NCI-H2196 treated with DMSO at 0.1 percent for 48 hours (cell line): ENCODE results near the gene NAT9.

Experiments used
- DNase-seq: peaks from one replicate; lab custom pipeline; 2025; ENCODE audit not compliant: unreplicated experiment; lab: John Stamatoyannopoulos, UW

Gene NAT9

DNA sequence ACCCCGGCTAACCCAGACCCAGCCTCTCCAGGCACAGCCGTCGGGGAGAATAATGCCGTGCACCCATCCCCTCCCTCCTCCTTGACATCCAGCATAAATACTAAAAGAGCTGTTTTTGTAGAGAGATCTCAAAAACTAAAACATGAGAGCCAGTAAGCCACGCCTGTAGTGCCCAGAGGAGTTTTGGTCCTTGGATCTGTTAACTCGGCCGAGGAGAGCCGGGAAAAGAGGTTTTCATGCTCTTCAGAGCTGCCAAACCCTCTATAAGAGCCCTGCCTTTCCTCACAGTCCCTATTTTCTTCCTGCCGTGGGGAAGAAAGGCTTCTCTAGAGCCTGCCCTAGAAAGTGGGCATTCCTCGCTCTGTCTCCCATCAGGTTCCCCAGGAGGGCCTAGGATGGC, 30.2 kb upstream of the NAT9 start:
- DNase-seq, result no peak

GRCh38 chr17:74805591-74805991, 29.4 kb upstream of the NAT9 start:
- no peak for DNase-seq

GRCh38 chr17:74804683-74805082, 28.5 kb upstream of the NAT9 start:
- no peak for DNase-seq

DNA sequence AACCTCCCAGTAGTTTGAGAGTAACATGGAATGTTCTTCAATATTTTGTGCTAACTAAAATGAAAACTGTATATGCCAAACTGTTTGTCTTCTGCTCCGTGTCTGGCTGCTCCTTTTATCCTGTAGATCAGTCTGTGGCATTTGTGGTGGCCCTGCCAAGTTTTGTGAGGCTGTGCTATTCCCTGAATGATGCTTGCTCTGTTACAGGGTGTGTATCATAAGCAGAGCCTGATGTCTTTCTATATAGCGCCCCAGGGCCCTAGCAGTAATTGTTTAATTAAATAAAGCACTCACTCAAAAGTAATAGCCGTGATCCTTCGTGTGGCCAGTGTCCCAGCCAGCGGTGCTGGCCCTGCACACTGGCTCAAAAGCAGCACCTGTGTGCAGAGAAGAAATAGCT, 27.8 kb upstream of the NAT9 start:
- DNase-seq, result no peak

DNA sequence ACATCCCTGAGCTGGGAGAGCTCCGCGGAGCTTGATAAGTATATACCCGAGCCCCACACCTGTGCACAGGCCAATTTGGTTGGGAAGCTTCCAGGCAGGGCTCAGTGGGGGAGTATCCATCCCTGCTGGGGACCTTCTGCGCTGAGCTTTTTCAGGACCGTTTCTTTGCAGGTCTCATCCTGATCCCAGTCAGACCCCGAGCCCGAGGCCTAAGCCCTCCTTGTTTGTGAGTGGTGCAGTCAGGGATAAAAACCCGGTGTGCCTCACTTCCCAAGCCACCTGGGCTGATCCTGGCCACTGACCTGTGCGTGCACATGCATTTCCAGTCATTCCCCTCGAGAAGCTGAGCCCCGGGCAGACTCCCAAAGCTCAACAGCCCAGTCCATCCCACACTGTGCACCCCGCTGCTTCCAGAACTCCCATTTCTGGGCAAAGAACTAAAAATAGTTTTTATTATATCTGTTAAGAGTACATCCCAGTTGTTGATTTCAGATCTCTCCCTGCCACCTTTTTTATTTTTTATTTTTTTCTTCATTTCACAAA, 27.3 kb upstream of the NAT9 start:
- DNase-seq, result no peak

GRCh38 chr17:74801896-74802295, 25.8 kb upstream of the NAT9 start:
- no peak for DNase-seq

GRCh38 chr17:74800531-74800930, 24.4 kb upstream of the NAT9 start:
- no peak for DNase-seq

DNA sequence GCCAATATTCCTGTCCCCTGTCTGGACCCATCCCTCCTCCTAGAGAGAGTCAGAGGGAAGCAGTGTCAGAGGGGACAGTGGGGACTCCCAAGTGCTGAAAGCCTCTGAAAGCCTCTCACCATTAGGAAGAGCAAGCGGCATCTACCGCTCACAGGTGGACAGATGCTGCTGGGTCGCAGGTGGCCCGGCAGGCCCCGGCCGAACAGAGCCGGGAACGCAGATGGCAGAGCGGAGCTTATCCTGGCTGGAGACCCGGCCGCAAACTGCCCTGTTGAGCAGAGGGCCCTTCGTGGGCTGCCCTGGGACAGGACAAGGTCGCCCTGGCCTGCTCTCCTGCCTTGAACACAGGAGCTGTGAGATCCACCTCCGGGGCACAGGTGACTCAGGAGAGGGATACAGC, 23.0 kb upstream of the NAT9 start:
- no peak for DNase-seq

GRCh38 chr17:74798239-74798707, 22.1 kb upstream of the NAT9 start:
- no peak for DNase-seq

DNA sequence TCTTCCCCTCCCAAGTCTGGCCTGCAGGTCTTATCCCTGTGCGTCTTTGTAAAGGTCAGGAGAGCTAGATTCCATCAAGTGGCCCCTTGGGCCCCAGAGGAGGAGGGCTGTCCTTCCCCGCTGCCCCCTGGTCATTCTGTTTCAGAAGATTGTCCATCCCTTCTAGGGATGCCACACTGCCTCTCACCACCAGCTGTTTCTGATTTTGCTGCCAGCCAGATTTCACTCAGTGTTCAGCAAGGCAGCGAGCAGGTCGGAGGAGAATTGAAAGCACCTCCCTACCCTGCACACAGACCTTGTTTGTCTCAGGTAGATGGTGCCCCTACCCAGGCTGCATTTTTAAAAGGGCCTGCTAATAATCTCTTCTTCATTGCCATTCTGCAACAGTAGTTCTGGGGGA, 21.7 kb upstream of the NAT9 start:
- DNase-seq, result no peak

DNA sequence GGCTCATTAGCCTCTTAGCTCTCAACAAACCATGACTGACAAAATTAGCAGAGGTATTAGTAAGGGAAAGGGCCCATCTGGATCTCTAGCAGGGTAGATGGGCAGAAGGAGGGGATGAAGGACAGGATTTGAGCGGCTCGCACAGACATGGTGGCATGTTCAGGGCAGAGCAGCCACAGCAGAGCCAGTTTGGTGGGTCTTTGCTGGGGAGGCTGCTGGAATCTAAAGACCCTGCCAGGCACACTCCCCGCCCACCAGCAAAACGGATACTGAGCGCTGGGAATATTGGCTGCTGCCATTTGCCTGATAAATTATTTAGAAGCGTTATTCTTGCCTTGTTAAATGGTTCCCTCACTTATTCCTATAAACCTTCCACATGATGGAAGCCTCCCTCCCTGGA, 20.7 kb upstream of the NAT9 start:
- DNase-seq, result no peak

DNA sequence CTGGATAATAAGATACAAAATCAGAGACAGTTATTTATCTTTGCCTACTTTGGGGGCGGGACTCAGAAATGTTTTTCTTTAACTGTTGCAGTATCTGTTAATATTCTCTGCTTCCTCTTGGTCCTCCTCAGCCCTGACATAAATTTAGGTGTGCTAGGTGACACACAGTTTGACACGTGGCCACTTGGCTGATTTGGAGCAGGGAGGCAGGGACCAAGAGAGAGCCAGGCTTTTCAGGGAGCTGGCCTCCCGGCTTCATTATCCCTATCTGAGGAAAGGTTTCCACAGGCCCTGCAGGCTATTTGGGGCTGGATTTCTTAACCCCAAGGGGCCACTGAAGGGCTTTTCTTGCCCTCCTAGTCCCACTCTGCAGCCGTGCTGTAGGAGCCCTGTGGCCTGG, 20.1 kb upstream of the NAT9 start:
- no peak for DNase-seq

- DNase-seq, result no peak
Measured at GRCh38 chr17:74795327-74796020, 19.3 kb upstream of the NAT9 start.

GRCh38 chr17:74792586-74793105, 16.5 kb upstream of the NAT9 start:
- DNase-seq, result no peak

DNA sequence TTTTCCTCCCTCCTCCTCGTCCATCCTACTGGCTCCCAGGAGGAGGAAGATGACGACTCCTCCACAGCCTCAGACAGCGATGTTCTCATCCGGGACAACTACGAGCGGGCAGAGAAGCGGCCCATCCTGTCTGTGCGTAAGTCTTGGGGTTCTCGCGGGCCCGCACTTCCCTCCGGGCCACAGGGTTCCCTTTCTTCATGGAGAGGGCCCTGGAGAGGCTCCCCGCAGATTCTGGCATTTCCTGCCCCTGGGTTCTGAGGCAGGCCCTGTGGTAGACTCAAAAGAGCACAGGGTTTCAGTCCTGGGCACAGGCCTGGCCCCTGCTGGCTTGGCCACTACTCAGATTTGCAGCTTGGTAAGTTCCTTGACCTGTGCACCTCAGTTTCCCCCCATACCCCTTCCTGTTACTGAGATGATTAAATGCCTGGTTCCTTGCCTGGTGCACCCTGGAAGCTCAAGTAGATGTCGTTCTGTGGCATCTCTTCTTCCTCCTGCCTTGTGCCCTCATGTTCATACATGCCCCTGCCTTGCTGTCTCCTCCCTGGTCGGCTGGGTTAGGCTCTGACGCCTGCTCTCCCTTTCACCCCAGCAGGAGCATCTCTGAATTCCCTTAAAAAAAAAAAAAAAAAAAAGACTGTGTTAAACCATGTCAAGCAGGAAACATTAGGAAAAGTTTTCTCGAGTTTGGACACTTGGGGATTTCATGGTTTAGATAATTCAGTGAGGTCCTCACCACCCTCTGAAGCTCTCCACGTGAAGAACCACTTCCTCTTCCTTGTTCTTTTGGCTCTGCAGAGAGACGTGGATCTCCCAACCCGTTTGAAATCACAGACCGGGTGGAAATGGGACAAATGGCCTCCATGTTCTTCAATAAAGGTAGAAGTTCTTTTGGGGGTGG, 14.3 kb upstream of the NAT9 start:
- no peak for DNase-seq

GRCh38 chr17:74786431-74787055, 10.4 kb upstream of the NAT9 start:
- DNase-seq, result no peak

- no peak for DNase-seq
Measured at GRCh38 chr17:74785981-74786360, 9.8 kb upstream of the NAT9 start.

DNA sequence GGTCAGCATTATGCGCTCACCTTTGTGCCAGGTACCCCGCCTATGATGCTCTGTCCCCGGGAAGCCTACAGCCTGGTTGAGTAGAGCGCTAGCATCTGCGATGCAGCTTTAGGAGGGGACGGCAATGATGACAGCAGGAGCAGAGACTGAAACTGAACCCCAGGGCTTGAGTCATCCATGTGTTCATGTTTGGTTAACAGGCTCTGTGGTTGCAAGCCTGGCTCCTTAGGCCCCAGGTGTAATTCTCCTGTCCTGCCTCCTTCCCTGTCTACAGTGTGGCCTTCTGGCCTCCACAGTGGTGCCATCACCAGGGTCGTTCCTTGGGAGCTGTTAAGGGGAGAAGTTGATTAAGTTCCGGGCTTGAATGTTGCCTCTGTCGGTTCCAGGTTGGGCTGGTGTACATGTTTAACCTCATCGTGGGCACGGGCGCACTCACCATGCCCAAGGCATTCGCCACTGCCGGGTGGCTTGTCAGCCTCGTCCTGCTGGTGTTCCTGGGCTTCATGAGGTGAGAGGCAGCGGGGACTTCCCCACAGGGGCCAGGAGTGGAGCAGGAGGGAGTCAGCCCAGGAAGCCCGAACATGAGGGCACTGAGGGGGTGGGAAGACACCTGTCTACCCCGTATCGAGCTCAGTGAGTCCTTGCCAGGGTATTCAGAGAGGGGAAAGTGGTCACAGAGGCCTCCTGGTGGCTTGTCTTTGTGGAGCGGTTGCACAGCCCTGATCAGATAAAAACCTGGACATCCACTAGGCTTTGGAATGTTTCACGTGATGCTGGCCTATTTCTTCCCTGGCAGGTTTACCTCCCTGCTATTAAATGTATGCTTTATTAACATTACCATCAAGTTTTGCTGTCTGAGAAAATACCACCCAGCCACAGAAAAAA, 9.2 kb upstream of the NAT9 start:
- no peak for DNase-seq

GRCh38 chr17:74784125-74784810, 8.1 kb upstream of the NAT9 start:
- DNase-seq, result no peak

DNA sequence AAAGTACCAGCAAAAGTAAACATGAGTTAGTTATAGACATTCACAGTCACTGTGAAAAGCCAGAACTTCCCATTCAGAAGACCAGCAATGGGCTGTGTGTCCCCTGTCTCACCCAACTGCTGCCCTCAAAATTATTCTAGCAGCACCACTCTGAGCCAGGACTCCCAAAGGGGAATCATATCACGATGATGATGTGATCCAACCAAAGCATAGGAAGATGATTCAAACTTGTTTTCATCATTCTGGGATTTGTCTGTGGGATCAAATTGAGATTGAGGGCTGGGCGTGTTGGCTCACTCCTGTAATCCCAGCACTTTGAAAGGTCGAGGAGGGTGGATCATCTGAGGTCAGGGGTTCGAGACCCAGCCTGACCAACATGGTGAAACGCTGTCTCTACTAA, 6.4 kb upstream of the NAT9 start:
- DNase-seq, result no peak
